Dedifferentiated amniotic fluid mesenchymal stem cell (primary cell): Measurements from ENCODE around the gene MYH11.
"Not testable (repeated sequence)": the region's sequence is repeated elsewhere in the genome, so short reads cannot be mapped to it uniquely, and the experiment has no call there.

Experiments used
- DNase-seq: peaks from one replicate; pipeline ENCODE4 v3.0.0-alpha.2; 2016; ENCODE audit errors: extremely low spot score

Gene MYH11

GRCh38 chr16:15839204-15839603 is 17.6 kb downstream of the MYH11 start:
- not testable (repeated sequence) for DNase-seq

DNA sequence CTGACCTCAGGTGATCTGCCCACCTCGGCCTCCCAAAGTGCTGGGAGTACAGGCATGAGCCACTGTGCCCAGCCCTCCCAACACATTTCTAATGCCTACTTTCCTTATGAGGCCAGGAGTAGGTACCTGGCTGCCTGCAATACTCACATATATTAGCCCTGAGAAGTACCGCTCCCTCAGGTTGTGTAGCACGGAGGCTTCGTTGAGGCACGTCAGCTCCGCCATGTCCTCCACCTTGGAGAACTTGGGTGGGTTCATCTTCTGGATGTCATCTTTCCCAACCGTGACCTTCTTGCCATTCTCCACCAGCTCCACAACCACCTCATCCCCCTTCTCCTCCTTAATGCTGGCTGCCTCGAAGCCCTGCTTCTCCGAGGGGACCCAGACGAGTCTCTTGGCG is 19.1 kb downstream of the MYH11 start:
- DNase-seq: no peak

GRCh38 chr16:15836965-15837611 is 19.7 kb downstream of the MYH11 start:
- no peak for DNase-seq

DNA sequence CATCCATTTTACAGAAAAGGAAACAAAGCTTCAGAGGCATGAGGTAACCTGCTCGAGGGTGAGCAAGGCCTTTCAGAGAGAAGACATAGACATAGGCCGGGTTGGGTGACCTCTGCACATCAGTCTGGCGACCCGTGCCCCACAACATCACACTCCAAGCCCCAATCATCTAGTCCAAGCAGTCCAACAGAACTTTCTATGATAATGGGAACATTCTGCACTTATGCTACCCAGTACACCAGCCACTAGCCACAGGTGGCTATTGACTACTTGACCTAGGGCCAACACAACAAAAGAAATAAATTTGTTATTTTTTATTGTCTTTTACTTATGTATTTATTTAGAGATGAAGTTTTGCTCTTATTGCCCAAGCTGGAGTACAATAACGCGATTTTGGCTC is 20.8 kb downstream of the MYH11 start:
- no peak for DNase-seq

GRCh38 chr16:15835136-15835878 is 21.5 kb downstream of the MYH11 start:
- no peak for DNase-seq

DNA sequence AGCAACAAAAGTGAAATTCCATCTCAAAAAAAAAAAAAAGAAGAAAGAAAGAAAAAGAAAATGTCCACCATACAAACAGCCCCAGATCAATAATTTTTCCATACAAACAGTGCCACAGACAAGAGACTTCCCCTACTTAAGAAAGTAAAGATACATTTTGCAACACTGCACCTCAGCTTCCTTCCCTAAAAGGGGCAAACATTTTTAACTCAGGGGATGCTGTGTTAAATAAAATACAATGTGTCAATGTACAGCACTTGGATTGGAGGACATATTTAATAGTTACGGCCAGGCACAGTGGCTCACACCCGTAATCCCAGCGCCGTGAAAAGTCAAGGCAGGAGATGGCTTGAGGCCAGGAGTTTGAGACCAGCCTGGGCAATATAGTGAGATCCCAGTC is 22.3 kb downstream of the MYH11 start:
- DNase-seq: no peak

GRCh38 chr16:15833541-15833940 is 23.3 kb downstream of the MYH11 start:
- DNase-seq: no peak

DNA sequence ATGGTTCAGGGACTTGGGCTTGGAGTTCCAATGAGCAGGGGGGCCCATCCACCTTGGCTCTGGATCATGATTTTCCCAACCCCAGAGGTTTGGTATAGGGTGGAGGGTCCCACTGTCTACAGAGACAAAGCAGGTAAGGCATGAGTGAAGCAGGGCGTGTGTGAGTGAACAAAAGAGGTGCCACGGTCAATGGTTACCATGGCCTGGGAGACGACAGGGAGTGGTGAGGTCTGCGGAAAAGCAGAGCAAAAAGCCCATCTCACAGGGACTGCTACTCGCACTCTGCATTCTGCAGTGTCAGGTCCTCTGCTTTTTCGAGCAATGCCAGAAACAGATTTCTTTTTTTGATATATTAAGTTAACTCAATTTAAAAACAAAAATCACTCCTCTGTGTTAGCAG is 24.6 kb downstream of the MYH11 start:
- DNase-seq: no peak

DNA sequence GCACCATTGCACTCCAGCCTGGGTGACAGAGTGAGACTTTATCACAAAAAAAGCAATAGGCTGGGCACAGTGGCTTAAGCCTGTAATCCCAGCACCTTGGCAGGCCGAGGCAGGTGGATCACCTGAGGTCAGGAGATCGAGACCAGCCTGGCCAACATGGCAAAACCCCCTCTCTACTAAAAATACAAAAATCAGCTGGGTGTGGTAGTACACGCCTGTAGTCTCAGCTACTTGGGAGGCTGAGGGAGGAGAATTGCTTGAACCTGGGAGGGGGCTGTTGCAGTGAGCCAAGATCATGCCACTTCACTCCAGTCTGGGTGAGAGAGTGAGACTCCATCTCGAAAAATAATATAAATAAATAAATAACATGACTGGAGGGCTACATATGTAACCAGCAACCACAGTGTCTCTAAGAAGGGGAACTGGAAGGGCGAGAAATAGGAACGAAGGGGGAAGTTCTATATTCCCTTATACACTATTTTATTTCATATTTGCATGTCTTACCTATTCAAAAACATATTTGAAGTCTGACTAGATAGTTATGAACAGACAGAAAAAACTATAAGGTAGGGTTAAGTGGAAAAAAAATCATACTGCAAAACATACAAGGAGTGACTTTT is 25.9 kb downstream of the MYH11 start:
- no peak for DNase-seq

- no peak for DNase-seq
Measured at GRCh38 chr16:15829460-15829859, 27.4 kb downstream of the MYH11 start.

DNA sequence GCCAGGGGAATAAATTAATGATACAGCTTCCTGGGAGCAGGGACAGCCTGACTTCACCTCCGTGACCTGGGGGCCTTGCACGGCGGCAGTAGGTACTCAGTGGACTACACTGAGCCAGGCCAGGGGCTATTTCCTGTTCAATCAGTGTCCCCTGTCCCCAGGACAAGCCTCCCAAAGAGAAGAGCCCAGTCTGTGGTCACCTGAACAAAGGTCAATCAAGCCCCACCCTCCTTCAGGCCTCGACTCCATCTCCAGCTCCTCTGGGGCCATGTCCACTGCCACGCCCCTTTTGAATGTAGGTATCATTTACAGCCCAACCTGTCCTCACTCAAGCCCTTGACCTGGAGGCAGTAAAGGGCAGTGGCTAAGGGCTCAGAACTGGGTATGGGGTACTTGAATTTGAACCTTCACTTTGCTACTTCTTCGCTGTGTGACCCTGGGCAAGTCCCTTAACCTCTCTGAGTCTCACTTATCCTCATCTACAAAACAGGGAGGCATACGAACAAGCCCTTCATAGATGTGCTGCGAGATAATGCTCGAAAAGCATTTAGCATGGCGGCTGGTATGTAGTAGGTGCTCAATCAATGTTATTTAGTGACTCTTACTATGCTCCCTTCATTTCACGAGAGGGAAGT is 29.0 kb downstream of the MYH11 start:
- DNase-seq: no peak

GRCh38 chr16:15827299-15827698 is 29.5 kb downstream of the MYH11 start:
- DNase-seq: no peak

- no peak for DNase-seq
Measured at GRCh38 chr16:15825750-15826305, 31.0 kb downstream of the MYH11 start.

- DNase-seq: no peak
Measured at GRCh38 chr16:15822957-15823356, 33.9 kb downstream of the MYH11 start.

DNA sequence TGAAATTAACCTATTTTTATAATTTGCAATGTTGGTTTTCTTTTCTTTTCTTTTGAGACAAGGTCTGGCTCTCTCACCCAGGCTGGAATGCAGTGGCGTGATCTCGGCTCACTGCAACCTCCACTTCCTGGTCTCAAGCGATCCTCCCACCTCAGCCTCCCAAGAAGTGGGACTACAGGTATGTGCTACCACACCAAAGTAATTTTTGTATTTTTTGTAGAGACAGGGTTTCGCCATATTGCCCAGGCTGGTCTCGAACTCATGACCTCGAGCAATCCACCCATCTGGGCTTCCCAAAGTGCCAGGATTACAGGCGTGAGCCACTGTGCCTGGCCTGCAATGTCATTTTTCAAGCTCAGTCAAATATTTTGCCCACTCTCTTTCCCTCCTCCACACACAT is 36.0 kb downstream of the MYH11 start:
- DNase-seq: no peak

- DNase-seq: no peak
Measured at GRCh38 chr16:15819046-15819445, 37.8 kb downstream of the MYH11 start.

GRCh38 chr16:15817446-15817845 is 39.4 kb downstream of the MYH11 start:
- DNase-seq: no peak

DNA sequence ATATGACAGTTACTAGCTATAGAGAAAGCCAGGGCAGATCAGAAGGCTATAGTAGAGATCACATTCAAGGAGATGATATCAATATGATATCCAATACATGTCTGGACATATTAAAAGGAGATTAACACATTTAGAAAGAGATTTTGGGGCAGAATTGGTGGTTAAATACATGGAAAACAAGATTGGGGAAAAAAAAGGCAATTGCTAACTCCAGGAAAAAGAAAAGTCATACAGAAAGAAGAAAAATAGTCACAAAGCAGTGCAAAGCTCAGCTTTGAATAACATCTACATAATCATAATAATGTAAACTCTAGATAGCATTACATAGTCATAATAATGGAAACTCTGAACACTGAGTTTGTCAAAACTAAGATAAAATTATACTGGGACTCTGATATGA is 40.6 kb downstream of the MYH11 start:
- DNase-seq: no peak

DNA sequence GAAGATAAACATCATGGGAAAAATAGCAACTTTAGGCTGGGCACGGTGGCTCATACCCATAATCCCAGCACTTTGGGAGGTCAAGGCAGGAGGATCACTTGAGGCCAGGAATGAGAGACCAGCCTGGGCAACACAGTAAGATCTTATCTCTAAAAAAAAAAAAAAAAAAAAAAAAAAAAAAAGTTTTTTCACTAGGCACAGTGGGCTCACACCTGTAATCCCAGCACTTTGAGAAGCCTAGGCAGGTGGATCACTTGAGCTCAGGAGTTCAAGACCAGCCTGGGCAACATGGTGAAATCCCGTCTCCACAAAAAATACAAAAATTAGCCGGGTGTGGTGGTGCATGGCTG is 44.5 kb downstream of the MYH11 start:
- not testable (repeated sequence) for DNase-seq

DNA sequence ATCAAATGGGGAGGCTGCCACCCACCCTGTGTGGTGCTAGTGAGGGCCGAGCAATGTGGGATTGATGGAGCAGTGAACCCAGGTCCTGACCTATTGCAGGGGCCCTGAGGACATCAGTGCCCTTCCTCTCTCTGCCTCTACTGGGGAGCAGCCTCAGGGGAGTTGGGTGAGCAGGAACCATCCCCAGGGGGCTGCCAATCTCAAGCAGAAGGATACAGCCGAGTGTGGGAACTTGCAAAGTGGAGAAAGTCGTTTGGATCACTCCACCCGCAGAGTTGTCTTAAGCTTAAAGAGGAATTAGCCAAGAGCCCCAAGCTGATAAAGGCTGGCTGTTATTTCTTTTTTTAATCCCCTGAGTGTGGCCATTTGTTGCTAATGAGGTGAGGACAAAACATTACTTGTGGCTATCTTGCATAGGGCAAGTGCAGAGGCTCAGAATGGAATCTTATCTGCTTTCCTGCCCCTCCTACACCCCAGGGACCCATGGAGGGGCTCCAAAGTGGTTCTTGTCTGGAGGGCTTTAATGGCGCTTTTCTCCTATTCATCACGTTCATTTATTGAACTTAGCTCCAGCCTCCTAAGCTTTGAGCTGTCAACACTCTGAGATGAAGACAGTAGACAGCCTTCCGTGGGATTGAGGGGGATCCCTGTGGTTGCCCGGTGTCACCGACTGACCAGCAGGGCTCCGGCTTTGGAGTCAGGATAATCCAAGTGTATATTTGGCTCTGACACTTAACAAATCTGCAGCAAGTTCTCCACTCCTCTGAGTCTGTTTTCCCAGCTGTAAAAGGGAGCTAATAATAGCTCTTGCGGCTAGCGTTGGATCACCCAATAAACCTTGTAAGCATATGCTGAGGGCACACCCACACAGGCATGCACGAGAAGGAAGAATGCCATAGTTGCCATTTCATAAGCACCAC is 45.1 kb downstream of the MYH11 start:
- DNase-seq: peak; percentile 68

GRCh38 chr16:15810949-15811348 is 45.9 kb downstream of the MYH11 start:
- no peak for DNase-seq
